ENCODE data around the gene CRTAP. TPM values are rescaled to one million over a fixed set of nuclear protein-coding genes. Genes with fewer than 3 reads are reported as not detected.

Gene CRTAP
- total and polyA plus RNA-seq, 3 donors from 2014 or later, result 70.2 to 151 (median 123) TPM

GRCh38 chr3:33171580-33171979, 57.8 kb downstream of the CRTAP start:
- TF ChIP-seq POLR2A (IDR thresholded peaks at IDR 0.05) (no peak), CTCF (IDR thresholded peaks at IDR 0.05) (no peak)
- DNase-seq, result no peak
- H3K9me3 ChIP-seq, result no peaks in the 10 kb centered on the region
- intact Hi-C loops (cut with DNase I; ENCODE audit: low total_unique reads), result no loop called here
- no peaks in the 10 kb centered on the region for H3K27me3 ChIP-seq
- WGBS, 2 donors, result 79 to 83% methylated on average over 4 of the region's 4 CpGs
- no peak overlapping the region for H3K4me3 ChIP-seq
- no peak overlapping the region for H3K27ac ChIP-seq
- H3K36me3 ChIP-seq (ENCODE audit: low read depth, missing control alignments), result no peaks in the 10 kb centered on the region
- peaks cover 10% of the 10 kb centered on the region for H3K4me1 ChIP-seq

- H3K36me3 ChIP-seq (ENCODE audit: low read depth, missing control alignments), result no peaks in the 10 kb centered on the region
- no peak for TF ChIP-seq CTCF (IDR thresholded peaks at IDR 0.05)
- TF ChIP-seq POLR2A (IDR thresholded peaks at IDR 0.05), result no peak
- intact Hi-C loops (cut with DNase I; ENCODE audit: low total_unique reads), result no loop called here
- WGBS, 2 donors, result 17 to 21% methylated on average over 2 of the region's 2 CpGs
- no peak for DNase-seq
- H3K27ac ChIP-seq, result no peak overlapping the region
- no peaks in the 10 kb centered on the region for H3K9me3 ChIP-seq
- H3K27me3 ChIP-seq, result no peaks in the 10 kb centered on the region
- H3K4me3 ChIP-seq, result no peak overlapping the region
- no peaks in the 10 kb centered on the region for H3K4me1 ChIP-seq
These were observed 59.3 kb downstream of the CRTAP start for GRCh38 chr3:33173103-33173502.

DNA sequence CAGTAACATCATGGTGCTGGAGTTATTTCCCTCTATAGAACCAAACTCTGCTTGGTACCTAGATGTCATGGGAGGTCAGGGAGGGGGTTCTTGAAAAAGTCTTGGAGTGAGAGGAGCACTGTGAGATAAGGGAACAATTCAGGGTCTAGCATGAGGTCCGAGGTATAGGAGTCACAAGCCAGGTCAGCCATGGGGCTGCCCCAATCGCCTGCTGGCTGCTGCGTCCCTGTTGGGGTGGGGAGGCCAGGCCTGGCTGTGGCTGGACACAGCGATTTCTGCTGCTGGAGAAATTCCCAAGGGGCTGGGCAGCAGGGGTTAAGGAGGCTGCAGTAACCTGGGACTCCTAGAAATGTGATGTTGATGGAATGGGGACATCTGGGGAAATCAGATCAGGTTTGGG, 59.9 kb downstream of the CRTAP start:
- H3K9me3 ChIP-seq, result no peaks in the 10 kb centered on the region
- no peaks in the 10 kb centered on the region for H3K36me3 ChIP-seq (ENCODE audit: low read depth, missing control alignments)
- intact Hi-C loops (cut with DNase I; ENCODE audit: low total_unique reads), result no loop called here
- no peak overlapping the region for H3K4me3 ChIP-seq
- H3K27ac ChIP-seq, result no peak overlapping the region
- no peaks in the 10 kb centered on the region for H3K4me1 ChIP-seq
- DNase-seq, result no peak
- WGBS, 2 donors, result 61 to 80% methylated on average over 4 of the region's 4 CpGs
- H3K27me3 ChIP-seq, result no peaks in the 10 kb centered on the region
- TF ChIP-seq CTCF (IDR thresholded peaks at IDR 0.05) (no peak), POLR2A (IDR thresholded peaks at IDR 0.05) (no peak)

GRCh38 chr3:33174095-33174494, 60.3 kb downstream of the CRTAP start:
- WGBS, 2 donors, result 72 to 74% methylated on average over 4 of the region's 4 CpGs
- no peaks in the 10 kb centered on the region for H3K36me3 ChIP-seq (ENCODE audit: low read depth, missing control alignments)
- H3K27me3 ChIP-seq, result no peaks in the 10 kb centered on the region
- no peaks in the 10 kb centered on the region for H3K9me3 ChIP-seq
- H3K4me1 ChIP-seq, result no peaks in the 10 kb centered on the region
- intact Hi-C loops (cut with DNase I; ENCODE audit: low total_unique reads), result no loop called here
- TF ChIP-seq POLR2A (IDR thresholded peaks at IDR 0.05) (no peak), CTCF (IDR thresholded peaks at IDR 0.05) (no peak)
- DNase-seq, result no peak
- H3K27ac ChIP-seq, result no peak overlapping the region
- no peak overlapping the region for H3K4me3 ChIP-seq

- Histone ChIP-seq H3K4me1 (no peaks in the 10 kb centered on the region), H3K27ac (no peak overlapping the region), H3K9me3 (no peaks in the 10 kb centered on the region), H3K36me3 (ENCODE audit: low read depth, missing control alignments) (no peaks in the 10 kb centered on the region), H3K27me3 (no peaks in the 10 kb centered on the region), H3K4me3 (no peak overlapping the region)
- intact Hi-C loops (cut with DNase I; ENCODE audit: low total_unique reads), result no loop called here
- DNase-seq, result no peak
- WGBS, 2 donors, result 93 to 95% methylated on average over 18 to 19 of the region's 19 CpGs
- TF ChIP-seq CTCF (IDR thresholded peaks at IDR 0.05), result no peak
- TF ChIP-seq POLR2A (IDR thresholded peaks at IDR 0.05), result no peak
These were observed 61.0 kb downstream of the CRTAP start for GRCh38 chr3:33174711-33175414.

Measured in testis (tissue), 3 donors.